Adrenal gland (tissue), 5 donors: ENCODE results near the gene SFT2D1.

Experiments
- CTCF ChIP-seq, 6 experiments: fragments of 450-650 bp in 4 of 6; fragments of 200-600 bp in 2 of 6; sonication (generic) in 1 of 6; IDR thresholded peaks; 1 replicate in 5 of 6; 2 replicates in 1 of 6; pipeline versions ENCODE4 v1.5.1 to v1.8.0; 2016 to 2021; ENCODE audit warnings: antibody characterized with exemption in 6 of 6, mild to moderate bottlenecking in 2 of 6, moderate library complexity in 1 of 6
- POLR2A ChIP-seq, 2 donors: fragments of 450-650 bp; IDR thresholded peaks; one replicate each; pipeline ENCODE4 v1.6.1; 2017; ENCODE audit warnings: antibody characterized with exemption in 2 of 2, mild to moderate bottlenecking in 2 of 2, moderate library complexity in 1 of 2
- donor health status: DM: no; HTN: no; CAD: no.

DNA sequence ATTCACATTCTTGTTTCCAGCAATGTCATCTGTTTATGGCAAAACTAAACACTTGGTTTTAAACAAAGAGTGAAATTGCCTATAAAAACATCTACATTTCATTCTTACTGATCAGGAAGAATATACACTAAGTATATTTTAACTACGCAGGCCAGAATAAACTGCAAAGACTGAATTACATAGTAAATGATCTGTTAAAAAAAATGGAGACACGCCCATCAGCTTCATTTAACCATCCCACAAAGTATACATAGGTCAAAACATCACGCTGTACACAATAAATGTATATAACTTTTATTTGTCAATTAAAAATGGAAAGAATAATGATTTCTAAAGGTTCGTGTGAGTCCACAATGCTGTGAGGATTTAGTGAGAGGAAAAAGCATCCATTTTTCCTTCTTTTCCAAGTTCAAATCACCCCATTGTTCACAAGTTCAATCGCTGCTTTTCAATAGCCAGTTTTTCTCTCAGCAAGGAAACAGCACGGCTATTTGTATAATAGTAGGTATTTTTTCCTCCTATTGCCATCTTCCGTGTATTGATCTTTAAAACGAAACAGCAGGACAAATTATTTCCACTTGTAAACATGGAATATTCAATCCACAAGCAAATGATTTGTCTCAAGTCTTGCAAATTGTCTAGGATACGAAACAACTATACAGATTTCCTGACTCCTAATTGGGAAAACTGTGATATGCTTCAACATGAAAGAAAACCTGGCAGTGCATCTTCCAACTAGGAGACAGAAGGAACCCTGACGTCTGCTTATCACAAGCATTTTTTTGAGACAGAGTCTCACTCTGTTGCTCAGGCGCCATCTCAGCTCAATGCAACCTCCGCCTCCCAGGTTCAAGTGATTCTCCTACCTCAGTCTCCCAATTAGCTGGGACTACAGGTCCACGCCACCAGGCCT is 10.6 kb downstream of the SFT2D1 start:
- no peak for TF ChIP-seq CTCF (IDR thresholded peaks at IDR 0.05)
- TF ChIP-seq POLR2A (IDR thresholded peaks at IDR 0.05), result no peak
